Measurements from ENCODE around the gene MED7.

MED7 gene

GRCh38 chr5:157115502-157115901 lies 27.2 kb downstream of the MED7 start:
- DNase-seq (ENCODE audit: extremely low read depth, low read depth) = no peak
- TF ChIP-seq CTCF (IDR thresholded peaks at IDR 0.05; ENCODE audit: low read depth, low read length) = no peak

GRCh38 chr5:157115012-157115411 lies 27.7 kb downstream of the MED7 start:
- DNase-seq (ENCODE audit: extremely low read depth, low read depth) = no peak
- TF ChIP-seq CTCF (IDR thresholded peaks at IDR 0.05; ENCODE audit: low read depth, low read length) = no peak

GRCh38 chr5:157113002-157113401 lies 29.7 kb downstream of the MED7 start:
- DNase-seq (ENCODE audit: extremely low read depth, low read depth) = no peak
- TF ChIP-seq CTCF (IDR thresholded peaks at IDR 0.05; ENCODE audit: low read depth, low read length) = no peak

- DNase-seq (ENCODE audit: extremely low read depth, low read depth) = no peak
- no peak for TF ChIP-seq CTCF (IDR thresholded peaks at IDR 0.05; ENCODE audit: low read depth, low read length)
Observed at GRCh38 chr5:157109744-157110143, 32.9 kb downstream of the MED7 start.

GRCh38 chr5:157108976-157109375 lies 33.7 kb downstream of the MED7 start, which contains the start of gene HAVCR2:
HAVCR2 (minus strand) TSS chr5:157109044; CDS start chr5:157108983, 61 bp downstream.
- DNase-seq (ENCODE audit: extremely low read depth, low read depth) = no peak
- TF ChIP-seq CTCF (IDR thresholded peaks at IDR 0.05; ENCODE audit: low read depth, low read length) = no peak

- no peak for DNase-seq (ENCODE audit: extremely low read depth, low read depth)
- TF ChIP-seq CTCF (IDR thresholded peaks at IDR 0.05; ENCODE audit: low read depth, low read length) = no peak
Observed at GRCh38 chr5:157107508-157107907, 35.2 kb downstream of the MED7 start.

GRCh38 chr5:157106630-157107461 lies 35.8 kb downstream of the MED7 start:
- no peak for TF ChIP-seq CTCF (IDR thresholded peaks at IDR 0.05; ENCODE audit: low read depth, low read length)
- no peak for DNase-seq (ENCODE audit: extremely low read depth, low read depth)

All from AG09319 (cell line).